Measurements from ENCODE around the gene CRYBG2. TPM values are rescaled to one million over a fixed set of nuclear protein-coding genes. Genes with fewer than 3 reads are reported as not detected.
"Not testable (repeated sequence)": the region's sequence is repeated elsewhere in the genome, so short reads cannot be mapped to it uniquely, and the experiment has no call there.

CRYBG2 gene
- total RNA-seq, 1 experiment from 2014 or later = 0.64 TPM

DNA sequence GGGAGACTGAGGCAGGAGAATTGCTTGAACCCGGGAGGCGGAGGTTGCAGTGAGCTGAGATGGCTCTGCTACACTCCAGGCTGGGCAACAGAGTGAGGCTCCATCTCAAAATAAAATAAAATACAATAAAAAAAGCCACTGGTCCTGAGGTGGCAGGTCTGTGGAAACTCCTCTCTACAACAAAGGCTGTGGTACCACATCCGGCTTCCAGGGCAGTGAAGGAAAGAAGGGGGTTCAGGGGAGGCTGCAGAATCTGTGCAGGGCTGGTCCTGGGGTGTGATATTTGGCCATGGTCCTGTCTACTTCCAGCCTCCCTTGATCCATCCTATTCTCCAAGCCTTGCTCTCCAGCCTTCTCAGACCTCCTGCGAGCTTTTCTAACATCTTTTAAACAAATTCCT is 19.4 kb upstream of the CRYBG2 start:
- CTCF ChIA-PET = interaction anchor here (0.7 to 0.9 kb wide), 2 partner anchors 11 to 318 kb away, joined by 3 to 5 read pairs; no protein-coding TSS in a partner anchor
- H3K4me3 ChIP-seq (ENCODE audit: low read depth in 2 of 2, low read length in 2 of 2) = no peak overlapping the region
- DNase-seq (ENCODE audit: low read depth, low spot score) (no peak), ATAC-seq (no peak)
- no peaks in the 10 kb centered on the region for H3K9me3 ChIP-seq (ENCODE audit: control insufficient read depth, insufficient read depth, low read depth, low read length)
- BruUV-seq (replicated peaks) = no TSS peak
- TF ChIP-seq, protein P1, sequence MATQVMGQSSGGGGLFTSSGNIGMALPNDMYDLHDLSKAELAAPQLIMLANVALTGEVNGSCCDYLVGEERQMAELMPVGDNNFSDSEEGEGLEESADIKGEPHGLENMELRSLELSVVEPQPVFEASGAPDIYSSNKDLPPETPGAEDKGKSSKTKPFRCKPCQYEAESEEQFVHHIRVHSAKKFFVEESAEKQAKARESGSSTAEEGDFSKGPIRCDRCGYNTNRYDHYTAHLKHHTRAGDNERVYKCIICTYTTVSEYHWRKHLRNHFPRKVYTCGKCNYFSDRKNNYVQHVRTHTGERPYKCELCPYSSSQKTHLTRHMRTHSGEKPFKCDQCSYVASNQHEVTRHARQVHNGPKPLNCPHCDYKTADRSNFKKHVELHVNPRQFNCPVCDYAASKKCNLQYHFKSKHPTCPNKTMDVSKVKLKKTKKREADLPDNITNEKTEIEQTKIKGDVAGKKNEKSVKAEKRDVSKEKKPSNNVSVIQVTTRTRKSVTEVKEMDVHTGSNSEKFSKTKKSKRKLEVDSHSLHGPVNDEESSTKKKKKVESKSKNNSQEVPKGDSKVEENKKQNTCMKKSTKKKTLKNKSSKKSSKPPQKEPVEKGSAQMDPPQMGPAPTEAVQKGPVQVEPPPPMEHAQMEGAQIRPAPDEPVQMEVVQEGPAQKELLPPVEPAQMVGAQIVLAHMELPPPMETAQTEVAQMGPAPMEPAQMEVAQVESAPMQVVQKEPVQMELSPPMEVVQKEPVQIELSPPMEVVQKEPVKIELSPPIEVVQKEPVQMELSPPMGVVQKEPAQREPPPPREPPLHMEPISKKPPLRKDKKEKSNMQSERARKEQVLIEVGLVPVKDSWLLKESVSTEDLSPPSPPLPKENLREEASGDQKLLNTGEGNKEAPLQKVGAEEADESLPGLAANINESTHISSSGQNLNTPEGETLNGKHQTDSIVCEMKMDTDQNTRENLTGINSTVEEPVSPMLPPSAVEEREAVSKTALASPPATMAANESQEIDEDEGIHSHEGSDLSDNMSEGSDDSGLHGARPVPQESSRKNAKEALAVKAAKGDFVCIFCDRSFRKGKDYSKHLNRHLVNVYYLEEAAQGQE (IDR thresholded peaks at IDR 0.05; ENCODE audit: insufficient read depth in 1 of 2, low read depth in 2 of 2, low read length in 1 of 2) = no peak
- TF ChIP-seq SIN3A (IDR thresholded peaks at IDR 0.05; ENCODE audit: borderline replicate concordance, insufficient read depth, low read depth, low read length) (no peak), TCF7L2 (IDR thresholded peaks at IDR 0.05; ENCODE audit: low read depth, low read length) (no peak), POLR2AphosphoS5 (IDR thresholded peaks at IDR 0.05; ENCODE audit: low read depth, low read length) (no peak)
- TF ChIP-seq, protein P2, sequence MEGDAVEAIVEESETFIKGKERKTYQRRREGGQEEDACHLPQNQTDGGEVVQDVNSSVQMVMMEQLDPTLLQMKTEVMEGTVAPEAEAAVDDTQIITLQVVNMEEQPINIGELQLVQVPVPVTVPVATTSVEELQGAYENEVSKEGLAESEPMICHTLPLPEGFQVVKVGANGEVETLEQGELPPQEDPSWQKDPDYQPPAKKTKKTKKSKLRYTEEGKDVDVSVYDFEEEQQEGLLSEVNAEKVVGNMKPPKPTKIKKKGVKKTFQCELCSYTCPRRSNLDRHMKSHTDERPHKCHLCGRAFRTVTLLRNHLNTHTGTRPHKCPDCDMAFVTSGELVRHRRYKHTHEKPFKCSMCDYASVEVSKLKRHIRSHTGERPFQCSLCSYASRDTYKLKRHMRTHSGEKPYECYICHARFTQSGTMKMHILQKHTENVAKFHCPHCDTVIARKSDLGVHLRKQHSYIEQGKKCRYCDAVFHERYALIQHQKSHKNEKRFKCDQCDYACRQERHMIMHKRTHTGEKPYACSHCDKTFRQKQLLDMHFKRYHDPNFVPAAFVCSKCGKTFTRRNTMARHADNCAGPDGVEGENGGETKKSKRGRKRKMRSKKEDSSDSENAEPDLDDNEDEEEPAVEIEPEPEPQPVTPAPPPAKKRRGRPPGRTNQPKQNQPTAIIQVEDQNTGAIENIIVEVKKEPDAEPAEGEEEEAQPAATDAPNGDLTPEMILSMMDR (IDR thresholded peaks at IDR 0.05) = no peak
- in situ Hi-C loops (cut with HindIII; ENCODE audit: low pct_unique_long_range_greater_than_20kb, low sequenced_read_pairs) (no loop called here), intact Hi-C loops (cut with micrococcal nuclease; ENCODE audit: unreplicated experiment) (no loop called here)
- H3K4me1 ChIP-seq (ENCODE audit: control insufficient read depth, insufficient read depth, low read length) = no peaks in the 10 kb centered on the region
- H3K27me3 ChIP-seq (ENCODE audit: control insufficient read depth, insufficient read depth, low read length) = no peaks in the 10 kb centered on the region
- no peak overlapping the region for H3K27ac ChIP-seq (ENCODE audit: low read length)
- no peaks in the 10 kb centered on the region for H3K36me3 ChIP-seq (ENCODE audit: control insufficient read depth, insufficient read depth, low read length)
- POLR2A ChIA-PET = no interaction called here

DNA sequence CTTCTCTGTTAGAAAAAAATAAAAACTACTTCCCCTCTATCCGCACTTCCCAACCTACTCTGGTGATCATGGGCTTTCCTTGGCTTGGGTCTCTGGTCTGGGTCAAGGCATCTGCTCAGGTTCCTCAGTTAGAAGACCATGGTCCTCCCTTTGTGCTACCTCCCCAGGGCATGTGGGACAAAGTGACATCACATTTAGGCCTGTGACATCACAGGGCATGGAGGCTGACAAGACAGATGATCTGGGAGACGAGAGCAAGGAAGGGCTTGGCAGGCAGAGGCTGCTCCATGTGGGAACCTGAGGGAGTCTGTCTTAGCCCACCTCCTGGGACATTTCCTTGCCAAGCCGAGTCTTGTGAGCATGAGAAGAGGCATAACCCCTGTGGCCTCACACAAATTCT is 18.7 kb upstream of the CRYBG2 start, which contains the start of gene ZNF683:
ZNF683 (minus strand) TSS at position 140 of the 400 bp plus-strand sequence. CDS start 4,179 bp downstream, outside the sequence.
- ATAC-seq, POLR2A ChIA-PET: not testable (repeated sequence)

DNA sequence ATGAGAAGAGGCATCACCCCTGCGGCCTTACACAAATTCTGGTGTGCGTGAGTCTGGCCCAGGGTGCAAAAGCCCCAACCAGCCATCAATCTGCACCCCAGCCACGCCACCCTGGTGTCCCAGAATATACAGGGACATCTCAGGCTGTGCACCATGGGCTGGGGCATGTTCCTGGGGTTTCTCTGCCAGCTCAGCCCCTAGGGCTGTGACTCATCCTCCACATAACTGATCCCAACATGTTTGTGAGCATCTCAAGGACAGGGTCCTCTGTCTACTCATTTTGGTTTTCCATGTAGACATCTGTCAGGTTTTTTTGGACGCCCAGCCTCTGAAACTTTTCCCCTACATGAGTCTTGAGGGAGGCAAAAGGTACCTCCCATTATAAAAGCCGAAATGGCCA is 18.1 kb upstream of the CRYBG2 start:
- BruUV-seq (replicated peaks) = no TSS peak
- Histone ChIP-seq H3K27me3 (ENCODE audit: control insufficient read depth, insufficient read depth, low read length) (no peaks in the 10 kb centered on the region), H3K9me3 (ENCODE audit: control insufficient read depth, insufficient read depth, low read depth, low read length) (no peaks in the 10 kb centered on the region), H3K4me1 (ENCODE audit: control insufficient read depth, insufficient read depth, low read length) (no peaks in the 10 kb centered on the region), H3K27ac (ENCODE audit: low read length) (no peak overlapping the region), H3K4me3 (ENCODE audit: low read depth in 2 of 2, low read length in 2 of 2) (no peak overlapping the region), H3K36me3 (ENCODE audit: control insufficient read depth, insufficient read depth, low read length) (no peaks in the 10 kb centered on the region)
- POLR2A ChIA-PET = no interaction called here
- CTCF ChIA-PET = no interaction called here
- in situ Hi-C loops (cut with HindIII; ENCODE audit: low pct_unique_long_range_greater_than_20kb, low sequenced_read_pairs) = no loop called here
- no peak for ATAC-seq
- intact Hi-C loops (cut with micrococcal nuclease; ENCODE audit: unreplicated experiment) = no loop called here
- DNase-seq (ENCODE audit: low read depth, low spot score) = no peak
- no peak for TF ChIP-seq SIN3A (IDR thresholded peaks at IDR 0.05; ENCODE audit: borderline replicate concordance, insufficient read depth, low read depth, low read length)
- TF ChIP-seq, protein P1 (IDR thresholded peaks at IDR 0.05; ENCODE audit: insufficient read depth in 1 of 2, low read depth in 2 of 2, low read length in 1 of 2) = no peak
- TF ChIP-seq, protein P2 (IDR thresholded peaks at IDR 0.05) = no peak

More for the DNA sequence above, 18.7 kb upstream of the CRYBG2 start, which contains the start of gene ZNF683:
- BruUV-seq (replicated peaks); in situ Hi-C loops (cut with HindIII; ENCODE audit: low pct_unique_long_range_greater_than_20kb, low sequenced_read_pairs); H3K36me3 ChIP-seq (ENCODE audit: control insufficient read depth, insufficient read depth, low read length); H3K27ac ChIP-seq (ENCODE audit: low read length); H3K4me1 ChIP-seq (ENCODE audit: control insufficient read depth, insufficient read depth, low read length); DNase-seq (ENCODE audit: low read depth, low spot score); H3K9me3 ChIP-seq (ENCODE audit: control insufficient read depth, insufficient read depth, low read depth, low read length); intact Hi-C loops (cut with micrococcal nuclease; ENCODE audit: unreplicated experiment); H3K27me3 ChIP-seq (ENCODE audit: control insufficient read depth, insufficient read depth, low read length); H3K4me3 ChIP-seq (ENCODE audit: low read depth in 2 of 2, low read length in 2 of 2): not testable (repeated sequence)
- CTCF ChIA-PET = interaction anchor here (0.7 kb wide), 1 partner anchor 318 kb away, joined by 5 read pairs; no protein-coding TSS in a partner anchor

Data from Panc1 (cell line).